Activated CD4-positive, CD25-positive, alpha-beta regulatory T cell treated with anti-CD3 and anti-CD28 coated beads, Interleukin-2, amount 50 U/mL, for 72 hours (primary cell): ENCODE results near the gene ATG13.

Experiments used
- DNase-seq: peaks from one replicate; pipeline ENCODE4 v3.0.0; 2021

Gene ATG13

GRCh38 chr11:46609386-46609785 is 8.0 kb upstream of the ATG13 start:
- no peak for DNase-seq

- no peak for DNase-seq
These were observed 5.6 kb upstream of the ATG13 start for GRCh38 chr11:46611526-46612304.

GRCh38 chr11:46612326-46612725 is 5.0 kb upstream of the ATG13 start:
- no peak for DNase-seq

- no peak for DNase-seq
These were observed 1.6 kb upstream of the ATG13 start for GRCh38 chr11:46615756-46616155.

GRCh38 chr11:46616551-46617133 is 711 bp upstream of the ATG13 start:
- no peak for DNase-seq

GRCh38 chr11:46617972-46618314 is 590 bp downstream of the ATG13 start:
- DNase-seq: no peak

GRCh38 chr11:46618837-46619236 is 1.5 kb downstream of the ATG13 start:
- DNase-seq: no peak

GRCh38 chr11:46625406-46625805 is 8.1 kb downstream of the ATG13 start:
- DNase-seq: no peak

- no peak for DNase-seq
These were observed 11.6 kb downstream of the ATG13 start for GRCh38 chr11:46628961-46629360.

GRCh38 chr11:46630237-46630636 is 12.9 kb downstream of the ATG13 start:
- DNase-seq: no peak

- no peak for DNase-seq
These were observed 14.3 kb downstream of the ATG13 start for GRCh38 chr11:46631676-46632075.

GRCh38 chr11:46632502-46632901 is 15.1 kb downstream of the ATG13 start:
- DNase-seq: no peak

GRCh38 chr11:46633291-46634217 is 16.2 kb downstream of the ATG13 start:
- no peak for DNase-seq

GRCh38 chr11:46635557-46636139 is 18.3 kb downstream of the ATG13 start:
- no peak for DNase-seq

GRCh38 chr11:46637546-46637945 is 20.2 kb downstream of the ATG13 start:
- no peak for DNase-seq

- no peak for DNase-seq
These were observed 22.0 kb downstream of the ATG13 start for GRCh38 chr11:46639197-46639839.

GRCh38 chr11:46640036-46640788 is 22.9 kb downstream of the ATG13 start:
- DNase-seq: no peak

GRCh38 chr11:46641639-46642038 is 24.3 kb downstream of the ATG13 start:
- no peak for DNase-seq

GRCh38 chr11:46642627-46643335 is 25.4 kb downstream of the ATG13 start:
- no peak for DNase-seq

GRCh38 chr11:46643531-46643930 is 26.2 kb downstream of the ATG13 start:
- no peak for DNase-seq

- no peak for DNase-seq
These were observed 26.6 kb downstream of the ATG13 start for GRCh38 chr11:46643986-46644385.
